ENCODE data around the gene OOSP4B.
"Not testable (repeated sequence)": the region's sequence is repeated elsewhere in the genome, so short reads cannot be mapped to it uniquely, and the experiment has no call there.

Gene OOSP4B

DNA sequence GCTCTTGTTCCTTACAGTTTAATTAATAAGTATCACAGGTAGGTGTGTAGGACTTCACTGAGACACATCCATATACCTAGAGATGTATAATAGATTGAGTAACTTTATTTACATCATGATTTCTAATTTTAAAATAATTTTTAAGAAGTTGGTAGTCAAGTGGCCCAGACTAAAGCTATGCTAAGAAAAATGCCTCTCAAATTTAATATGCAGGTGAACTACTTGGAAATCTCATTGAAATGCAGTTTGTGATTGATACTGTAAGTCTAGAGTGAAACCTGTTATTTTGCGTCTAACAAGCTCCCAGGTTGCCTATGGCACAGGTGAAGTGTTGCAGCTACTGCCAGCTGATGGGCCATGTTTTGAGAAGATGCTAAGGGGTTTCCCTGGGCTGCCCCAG lies at the start of gene OOSP4B:
OOSP4B (plus strand) TSS at position 301 of the 400 bp plus-strand sequence.
- DNase-seq = no peak

DNA sequence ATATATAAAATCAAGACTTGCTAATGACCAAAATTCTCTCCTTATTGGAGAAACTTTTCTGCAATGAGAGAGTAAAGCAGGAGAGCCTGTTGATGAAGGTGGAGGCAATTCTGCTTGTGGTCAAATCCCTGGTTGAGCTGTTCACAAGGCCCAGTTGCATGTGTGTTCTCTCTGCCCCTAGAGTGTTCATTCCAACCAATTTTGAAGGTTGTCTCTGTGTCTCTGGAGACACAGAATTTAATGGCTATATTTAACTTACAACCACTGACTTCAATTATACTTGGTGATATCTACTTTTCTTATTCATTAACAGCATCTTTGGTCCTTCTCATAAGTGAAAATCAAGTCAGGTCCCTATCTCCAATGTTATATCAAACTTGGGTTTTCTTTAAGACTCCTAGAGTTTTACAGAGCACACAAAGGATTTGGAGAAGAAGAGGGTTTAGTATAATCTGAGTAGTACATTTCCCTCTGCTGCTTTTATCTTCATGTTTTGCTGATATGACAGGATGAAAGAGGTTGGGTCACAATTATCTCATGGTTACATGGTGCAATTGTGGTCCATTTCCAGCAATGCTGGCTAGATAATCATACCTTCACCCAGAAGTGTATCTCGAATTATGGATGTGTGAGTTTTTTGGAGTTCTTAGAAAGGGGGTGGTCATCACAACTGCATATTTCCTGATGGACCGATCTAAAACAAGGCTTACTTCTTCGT lies 49.1 kb upstream of the OOSP4B start:
- no peak for DNase-seq

DNA sequence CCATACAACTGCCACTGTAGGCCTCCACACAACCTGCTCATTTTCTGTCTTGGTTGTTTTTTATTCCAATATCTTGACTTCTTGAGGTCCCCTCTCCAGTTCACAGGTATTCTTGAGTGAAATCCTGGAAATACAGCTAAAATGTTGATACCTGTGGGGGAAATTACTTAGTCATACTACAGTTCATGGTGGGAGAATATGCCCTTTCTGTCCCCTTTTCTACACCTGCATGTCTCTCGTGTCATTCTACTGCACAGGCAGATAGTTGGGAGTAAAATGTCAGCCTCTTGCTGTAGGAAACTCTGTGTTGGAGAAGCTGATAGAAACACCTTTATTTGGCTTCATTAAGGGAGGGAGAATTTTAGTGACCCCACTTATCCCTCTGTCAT lies 48.6 kb upstream of the OOSP4B start:
- DNase-seq = no peak

DNA sequence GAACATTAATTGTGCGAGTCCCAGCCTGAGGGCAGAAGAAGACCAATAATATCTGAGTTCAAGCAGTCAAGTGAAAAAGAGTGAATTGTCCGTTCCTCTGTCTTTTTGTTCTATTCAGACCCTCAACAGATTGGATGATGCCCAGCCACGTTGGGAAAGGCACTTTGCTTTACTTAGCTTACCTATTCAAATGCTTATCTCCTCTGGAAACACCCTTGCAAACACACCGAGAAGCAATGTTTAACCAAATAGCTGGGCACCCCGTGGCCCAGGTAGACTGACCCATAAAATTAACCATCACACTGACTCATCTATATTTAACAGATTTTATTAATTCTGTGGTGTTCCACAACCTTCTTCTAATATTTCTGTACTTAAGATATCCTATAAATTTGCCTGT lies 43.9 kb upstream of the OOSP4B start:
- DNase-seq = no peak

DNA sequence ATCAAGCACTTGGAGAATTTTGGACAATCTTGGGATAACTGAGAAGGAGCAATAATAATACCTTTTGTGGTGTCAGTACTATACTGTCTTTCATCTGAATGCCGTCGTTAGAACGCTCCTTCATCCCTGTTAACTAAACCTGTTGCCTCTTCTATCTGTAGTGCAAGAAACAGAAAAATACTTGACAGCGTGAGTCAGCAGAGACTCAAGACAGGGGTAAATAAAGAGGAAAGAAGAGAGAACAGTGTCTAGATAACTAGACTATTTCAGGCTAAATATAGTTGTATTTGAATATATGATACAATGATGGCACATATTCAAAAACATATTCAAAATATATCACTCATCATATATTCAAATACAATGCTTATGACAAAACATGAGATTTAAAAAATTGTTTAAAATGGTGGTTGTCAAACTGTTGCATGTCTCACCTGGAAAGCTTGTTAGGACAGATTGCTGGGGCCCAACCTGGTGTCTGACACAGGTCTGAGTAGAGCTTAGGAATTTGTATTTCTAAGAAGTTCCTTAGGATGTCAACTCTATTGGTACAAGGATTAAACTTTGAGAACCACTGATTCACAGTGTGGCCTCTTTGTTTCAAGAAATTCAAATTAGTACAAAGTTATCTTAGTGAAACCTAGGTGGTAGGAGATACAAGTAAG lies 35.7 kb upstream of the OOSP4B start:
- no peak for DNase-seq

DNA sequence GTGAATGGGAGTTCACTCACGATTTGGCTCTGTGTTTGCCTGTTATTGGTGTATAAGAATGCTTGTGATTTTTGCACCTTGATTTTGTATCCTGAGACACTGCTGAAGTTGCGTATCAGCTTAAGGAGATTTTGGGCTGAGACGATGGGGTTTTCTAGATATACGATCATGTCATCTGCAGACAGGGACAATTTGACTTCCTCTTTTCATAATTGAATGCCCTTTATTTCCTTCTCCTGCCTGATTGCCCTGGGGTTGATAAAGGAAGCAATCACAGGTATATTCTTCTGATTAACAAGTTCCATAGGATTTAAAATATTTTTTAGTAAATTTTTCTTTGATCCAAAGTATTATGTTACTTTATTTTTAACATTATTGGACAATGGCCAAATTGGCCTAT lies 34.9 kb upstream of the OOSP4B start:
- DNase-seq = not testable (repeated sequence)

DNA sequence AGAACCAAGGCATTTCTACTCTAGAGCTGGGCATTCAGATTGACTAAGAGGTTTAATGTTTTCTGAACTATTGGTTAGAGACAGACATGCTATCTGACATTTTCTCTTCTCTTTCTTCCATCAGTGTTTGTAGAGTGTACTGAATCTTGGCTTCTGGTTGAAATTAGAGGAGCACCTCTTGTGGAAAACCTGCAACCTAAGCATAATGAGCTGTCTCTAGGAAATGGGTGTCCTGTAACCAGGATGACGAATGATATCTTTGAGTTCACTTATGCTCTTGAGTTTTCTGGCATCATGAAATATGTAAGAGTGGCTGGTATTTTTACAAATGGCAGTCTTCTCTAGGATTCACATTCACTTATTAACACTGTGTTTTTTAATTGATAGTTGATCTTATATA lies 33.8 kb upstream of the OOSP4B start:
- no peak for DNase-seq

DNA sequence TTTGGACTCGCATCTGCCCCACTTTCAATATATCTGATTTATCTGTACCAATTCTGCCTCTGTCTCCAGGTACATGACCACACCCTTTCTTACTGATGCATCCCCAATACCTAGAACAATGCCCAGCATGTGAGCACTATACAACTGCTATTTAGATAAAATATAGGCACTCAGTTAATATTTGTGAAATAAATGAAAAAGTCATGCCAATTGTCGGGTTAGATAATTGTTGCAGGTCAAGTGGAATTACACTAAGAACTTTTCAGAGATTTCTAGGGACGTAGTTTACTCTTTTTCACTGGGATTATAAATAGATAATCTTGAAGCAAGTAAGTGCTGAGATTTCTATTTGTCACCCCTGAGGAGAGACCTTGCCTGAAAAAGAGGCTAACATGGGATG lies 32.6 kb upstream of the OOSP4B start:
- DNase-seq = no peak

DNA sequence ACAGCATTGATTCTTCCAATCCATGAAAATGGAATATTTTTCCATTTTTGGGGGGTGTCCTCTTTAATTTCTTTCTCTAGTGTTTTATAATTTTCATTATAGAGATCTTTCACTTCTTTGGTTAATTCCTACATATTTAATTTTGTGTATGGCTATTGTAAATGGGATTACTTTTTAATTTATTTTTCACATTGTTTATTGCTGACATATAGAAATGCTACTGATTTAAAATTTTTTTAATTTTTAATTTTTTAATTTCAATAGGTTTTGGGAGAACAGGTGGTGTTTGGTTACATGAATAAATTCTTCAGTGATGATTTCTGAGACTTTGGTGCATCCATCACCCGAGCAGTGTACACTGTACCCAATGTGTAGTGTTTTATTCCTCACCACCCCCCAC lies 26.6 kb upstream of the OOSP4B start:
- DNase-seq = no peak

DNA sequence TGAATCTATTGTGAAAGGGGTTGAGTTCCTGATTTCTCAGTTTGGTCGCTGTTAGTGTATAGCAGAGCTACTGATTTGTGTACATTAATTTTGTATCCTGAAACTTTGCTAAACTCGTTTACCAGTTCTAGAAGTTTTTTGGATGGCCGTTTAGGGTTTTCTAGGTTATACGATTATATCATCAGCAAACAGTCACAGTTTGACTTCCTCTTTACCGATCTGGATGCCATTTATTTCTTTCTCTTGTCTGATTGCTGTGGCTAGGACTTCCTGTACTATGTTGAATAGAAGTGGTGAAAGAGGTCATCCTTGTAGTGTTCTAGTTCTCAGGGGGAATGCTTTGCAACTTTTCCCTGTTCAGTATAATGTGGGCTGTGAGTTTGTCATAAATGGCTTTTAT lies 24.6 kb upstream of the OOSP4B start:
- DNase-seq = no peak

DNA sequence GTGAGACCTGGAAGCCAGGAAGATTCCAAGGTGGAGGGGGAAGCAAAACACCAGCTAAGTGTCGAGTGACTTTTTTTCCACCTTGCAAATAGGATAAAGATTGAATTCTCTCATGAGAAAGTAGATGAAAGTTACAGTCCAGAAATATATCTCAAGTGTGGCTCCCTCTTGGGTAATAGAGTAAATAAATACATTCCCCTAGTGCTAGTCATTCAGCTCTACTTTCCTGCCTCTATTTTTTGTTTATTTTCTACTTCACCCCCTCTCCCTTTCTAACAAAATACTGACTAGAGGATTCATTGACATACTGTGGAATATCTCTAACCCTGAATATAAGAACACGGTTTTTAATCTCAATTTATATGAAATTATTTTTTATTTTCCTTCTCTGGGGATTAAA lies 19.2 kb upstream of the OOSP4B start:
- DNase-seq = no peak

DNA sequence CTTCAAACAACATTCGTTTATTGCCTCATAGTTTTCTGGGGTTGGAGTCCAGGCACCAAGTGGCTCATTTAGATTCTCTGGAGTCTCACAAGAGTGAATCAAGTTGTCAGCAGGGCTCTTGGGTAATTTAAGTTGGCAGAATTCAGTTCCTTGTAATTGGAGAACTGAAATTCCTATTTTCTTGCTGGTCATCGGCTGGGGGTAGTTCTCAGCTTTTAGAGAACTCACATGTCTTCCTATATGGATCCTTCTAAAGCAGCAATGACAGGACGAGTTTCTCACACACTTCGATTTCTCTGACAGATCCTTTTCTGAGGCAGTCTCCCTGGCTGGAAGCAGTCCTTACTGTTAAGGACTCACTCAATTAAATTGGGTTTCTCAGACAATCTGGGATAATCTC lies 17.3 kb upstream of the OOSP4B start:
- no peak for DNase-seq

DNA sequence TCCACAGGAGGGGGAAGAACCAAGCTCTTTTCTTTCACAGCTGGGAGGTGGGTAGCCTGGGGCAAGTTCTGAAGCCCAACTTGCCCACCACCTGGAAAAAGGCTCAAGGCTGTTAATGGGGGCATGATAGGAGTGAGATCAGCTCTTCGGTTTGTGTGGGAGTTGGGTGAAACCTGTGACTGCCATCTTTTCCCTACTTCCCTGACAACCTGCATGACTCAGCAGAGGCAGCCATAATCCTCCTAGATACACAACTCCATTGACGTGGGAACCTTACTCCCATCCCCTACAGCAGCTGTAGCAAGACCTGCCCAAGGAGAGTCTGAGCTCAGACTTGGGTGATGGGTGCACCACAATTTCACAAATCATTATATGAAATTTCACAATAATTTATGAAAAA lies 13.3 kb upstream of the OOSP4B start:
- no peak for DNase-seq

DNA sequence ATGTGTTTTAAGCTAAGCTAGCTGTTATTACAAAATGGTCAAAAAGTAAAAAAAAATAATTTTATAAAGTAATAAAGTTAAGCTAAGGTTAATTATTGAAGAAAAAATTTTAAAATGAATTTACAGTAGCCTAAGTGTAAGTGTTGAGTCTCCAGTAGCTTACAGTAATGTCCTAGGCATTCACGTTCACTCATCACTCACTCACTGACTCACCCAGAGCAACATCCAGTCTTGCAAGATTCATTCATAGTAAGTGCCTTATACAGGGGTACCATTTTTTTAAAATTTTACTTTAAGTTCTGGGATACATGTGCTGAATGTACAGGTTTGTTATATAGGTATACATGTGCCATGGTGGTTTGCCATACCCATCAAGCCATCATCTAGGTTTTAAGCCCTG lies 11.6 kb upstream of the OOSP4B start:
- DNase-seq = no peak

DNA sequence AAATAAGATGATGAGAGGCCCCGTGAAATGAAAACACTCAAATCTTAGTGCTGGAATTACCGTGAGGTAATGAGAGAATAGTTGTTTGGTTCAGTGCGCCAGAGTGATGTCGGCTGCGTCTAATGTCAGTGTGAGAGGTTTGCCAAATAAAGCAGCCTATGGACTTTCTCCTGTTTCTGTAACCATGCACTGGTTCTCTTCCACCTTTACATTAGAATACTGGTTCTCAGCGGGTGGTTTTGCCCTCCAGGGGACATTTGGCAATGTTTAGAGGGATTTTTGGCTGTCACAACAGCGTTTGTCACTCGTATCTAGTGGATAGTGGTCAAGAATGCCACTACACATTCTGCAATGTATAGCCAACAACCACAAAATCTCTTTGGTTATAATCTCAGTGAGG lies 1.1 kb downstream of the OOSP4B start:
- DNase-seq = no peak

DNA sequence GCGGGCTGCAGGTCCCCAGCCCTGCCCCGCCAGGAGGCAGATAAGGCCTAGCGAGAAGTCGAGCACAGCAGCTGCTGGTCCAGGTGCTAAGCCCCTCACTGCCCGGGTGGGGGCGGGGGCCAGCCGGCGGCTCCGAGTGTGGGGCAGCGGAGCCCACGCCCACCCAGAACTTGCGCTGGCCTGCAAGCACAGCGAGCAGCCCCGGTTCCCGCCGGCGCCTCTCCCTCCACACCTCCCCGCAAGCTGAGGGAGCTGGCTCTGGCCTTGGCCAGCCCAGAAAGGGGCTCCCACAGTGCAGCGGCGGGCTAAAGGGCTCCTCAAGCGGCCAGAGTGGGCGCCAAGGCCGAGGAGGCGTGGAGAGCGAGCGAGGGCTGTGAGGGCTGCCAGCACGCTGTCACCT lies 3.4 kb downstream of the OOSP4B start:
- DNase-seq = not testable (repeated sequence)

DNA sequence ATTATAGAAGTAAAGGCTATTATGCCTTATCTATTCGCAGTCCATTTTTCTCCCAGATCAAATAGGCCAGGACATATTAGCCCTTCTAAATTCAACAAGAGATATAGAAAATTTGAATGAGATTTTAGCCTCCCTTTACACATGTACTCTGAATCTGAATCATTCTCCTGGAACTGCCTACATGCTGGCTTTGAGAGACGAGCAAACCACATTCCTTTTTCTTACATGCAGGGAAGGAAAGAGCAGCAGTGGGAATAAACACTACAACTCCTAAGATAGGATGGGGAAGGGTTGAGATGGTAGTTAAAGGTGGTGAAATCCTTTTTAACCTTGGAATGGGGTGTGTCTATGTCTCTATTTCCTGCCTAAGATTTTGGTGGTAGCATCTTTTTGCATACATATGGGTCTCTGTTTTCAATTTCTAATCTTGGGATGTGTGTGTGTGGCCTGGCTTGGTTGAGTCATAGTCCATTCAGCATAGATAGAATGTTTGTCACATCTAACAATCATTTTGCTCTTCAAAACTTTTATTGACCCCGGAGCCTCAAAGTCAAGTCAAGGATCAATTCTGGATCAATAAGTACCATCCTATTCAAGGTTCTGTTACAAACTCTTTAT lies 12.1 kb downstream of the OOSP4B start:
- DNase-seq = no peak

DNA sequence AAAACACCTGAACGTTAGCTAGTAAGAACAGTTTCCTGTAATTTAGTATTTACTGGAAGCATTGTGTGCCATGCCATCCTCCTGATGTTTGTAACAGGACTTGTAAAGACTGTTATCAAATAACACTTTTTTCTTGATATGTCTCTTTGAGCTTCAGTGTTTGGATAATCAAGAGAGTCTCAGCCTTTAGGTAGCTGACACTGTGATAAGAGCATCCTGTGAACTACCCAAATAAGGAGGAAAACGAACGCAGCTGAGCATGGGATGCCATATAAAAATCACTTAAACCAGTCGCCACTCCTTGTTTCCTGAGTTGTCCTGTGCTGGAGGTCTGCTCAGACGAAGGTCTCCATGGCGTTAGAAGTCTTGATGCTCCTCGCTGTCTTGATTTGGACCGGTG lies 23.1 kb downstream of the OOSP4B start, which contains the start of gene OOSP2:
OOSP2 (plus strand) TSS at position 301 of the 400 bp plus-strand sequence; CDS start at position 352, 51 bp downstream.
- no peak for DNase-seq

DNA sequence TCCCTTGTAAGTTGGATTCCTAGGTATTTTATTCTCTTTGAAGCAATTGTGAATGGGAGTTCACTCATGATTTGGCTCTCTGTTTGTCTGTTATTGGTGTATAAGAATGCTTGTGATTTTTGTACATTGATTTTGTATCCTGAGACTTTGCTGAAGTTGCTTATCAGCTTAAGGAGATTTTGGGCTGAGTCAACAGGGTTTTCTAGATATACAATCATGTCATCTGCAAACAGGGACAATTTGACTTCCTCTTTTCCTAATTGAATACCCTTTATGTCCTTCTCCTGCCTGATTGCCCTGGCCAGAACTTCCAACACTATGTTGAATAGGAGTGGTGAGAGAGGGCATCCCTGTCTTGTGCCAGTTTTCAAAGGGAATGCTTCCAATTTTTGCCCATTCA lies 33.4 kb downstream of the OOSP4B start:
- DNase-seq = not testable (repeated sequence)

DNA sequence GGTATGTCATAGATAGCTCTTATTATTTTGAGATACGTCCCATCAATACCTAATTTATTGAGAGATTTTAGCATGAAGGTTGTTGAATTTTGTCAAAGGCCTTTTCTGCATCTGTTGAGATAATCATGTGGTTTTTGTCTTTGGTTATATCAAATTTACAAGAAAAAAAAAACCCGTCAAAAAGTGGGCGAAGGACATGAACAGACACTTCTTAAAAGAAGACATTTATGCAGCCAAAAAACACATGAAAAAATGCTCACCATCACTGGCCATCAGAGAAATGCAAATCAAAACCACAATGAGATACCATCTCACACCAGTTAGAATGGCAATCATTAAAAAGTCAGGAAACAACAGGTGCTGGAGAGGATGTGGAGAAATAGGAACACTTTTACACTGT lies 33.9 kb downstream of the OOSP4B start:
- not testable (repeated sequence) for DNase-seq

DNA sequence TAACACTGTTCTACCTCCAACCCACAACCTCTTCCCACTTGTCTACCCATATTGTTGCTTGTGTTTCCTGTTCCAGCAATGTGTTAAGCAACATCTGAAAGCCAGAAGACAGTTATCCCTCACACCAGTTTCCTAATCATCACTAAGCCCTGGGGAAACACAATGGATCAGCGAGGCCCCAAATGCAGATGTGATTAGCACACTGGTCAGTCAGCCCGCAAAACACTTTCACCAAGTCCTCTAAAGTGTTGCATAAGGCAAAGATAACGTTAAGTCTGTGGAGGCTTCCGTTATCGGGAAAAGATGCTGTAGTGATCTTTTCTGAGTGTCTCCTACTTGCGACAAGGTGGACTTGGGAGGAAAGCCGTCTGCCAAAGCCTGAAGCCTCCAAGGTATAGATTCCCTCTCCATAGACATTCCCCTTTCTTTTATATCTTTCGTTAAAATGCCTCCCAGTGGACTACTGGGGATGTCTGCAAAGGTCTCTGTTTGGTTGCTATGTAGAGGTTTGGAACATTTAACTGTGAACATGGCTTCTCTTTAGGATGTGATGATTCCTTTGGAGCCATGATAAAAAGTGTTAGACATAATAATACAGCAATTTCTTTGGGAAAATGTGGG lies 39.5 kb downstream of the OOSP4B start, which contains the start of gene MS4A3:
MS4A3 (plus strand) TSS at position 317 of the 621 bp plus-strand sequence. CDS start 4,496 bp downstream, outside the sequence.
- DNase-seq = no peak

DNA sequence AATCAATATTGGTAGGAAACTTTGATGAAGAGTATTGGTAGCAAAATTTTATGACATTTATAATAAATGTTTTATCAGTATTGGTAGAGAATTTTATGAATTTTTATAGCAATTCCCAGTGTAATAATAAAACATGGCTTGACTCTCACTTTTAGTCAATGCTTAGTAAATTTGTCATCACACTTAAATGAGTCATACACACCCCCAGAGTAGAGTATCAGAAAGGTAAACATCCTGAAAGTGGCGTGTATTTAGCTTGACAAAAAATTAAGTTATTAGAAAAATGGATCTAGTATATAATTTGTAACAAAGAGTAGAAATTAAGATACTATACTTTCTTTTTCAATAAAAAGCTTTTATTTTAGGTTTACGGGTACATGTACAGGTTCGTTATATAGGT lies 42.1 kb downstream of the OOSP4B start:
- no peak for DNase-seq

DNA sequence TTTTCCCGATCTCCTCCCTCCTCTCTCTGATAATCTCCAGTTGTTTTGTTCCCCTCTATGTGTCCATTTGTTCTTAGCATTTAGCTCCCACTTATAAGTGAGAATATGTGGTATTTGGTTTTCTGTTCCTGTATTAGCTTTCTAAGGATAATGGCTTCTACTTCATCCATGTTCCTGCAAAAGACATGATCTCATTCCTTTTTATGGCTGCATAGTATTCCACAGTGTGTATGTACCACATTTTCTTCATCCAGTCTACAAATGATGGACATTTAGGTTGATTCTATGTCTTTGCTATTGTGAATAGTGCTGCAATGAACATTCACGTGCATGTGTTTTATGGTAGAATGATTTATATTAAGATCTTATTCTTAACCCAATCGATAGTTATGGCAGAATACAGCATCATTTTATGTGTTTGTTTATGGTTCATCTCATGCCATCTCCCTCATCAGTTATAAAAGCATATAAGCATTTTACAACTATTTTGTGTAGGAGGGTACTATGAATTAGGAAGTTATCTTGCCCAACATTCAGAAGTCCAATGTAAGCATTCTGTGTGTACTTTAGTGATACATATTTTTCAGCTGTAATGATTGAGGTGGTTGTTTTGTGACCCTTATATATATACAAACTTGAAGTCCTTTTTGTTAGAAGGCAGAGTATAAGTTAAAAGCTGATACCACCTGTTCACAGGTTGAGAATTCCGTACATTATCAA lies 42.7 kb downstream of the OOSP4B start:
- DNase-seq = no peak

All from stimulated activated CD4-positive, alpha-beta T cell treated with anti-CD3 and anti-CD28 coated beads, Interleukin-2, amount 100 ng/mL, for 24 hours (primary cell).